Fibroblast of lung (primary cell): ENCODE measurements around the gene ZNF681. TPM values are rescaled to one million over a fixed set of nuclear protein-coding genes. Genes with fewer than 3 reads are reported as not detected.

Experiments
- DNase-seq, 2 donors: peaks; one replicate each; pipeline versions ENCODE4 v3.0.0 to v3.0.0-alpha.2; 2010; ENCODE audit warnings: low read depth in 2 of 2
- H2AFZ ChIP-seq: 2 replicates; pipeline ENCODE4 v1.5.1; 2012; ENCODE audit warnings: low read length, control low read depth, inconsistent platforms
- H3K27ac ChIP-seq: 2 replicates; pipeline ENCODE4 v1.5.1; 2011; ENCODE audit warnings: low read length, control low read depth; ENCODE audit not compliant: insufficient read depth
- H3K27me3 ChIP-seq: 2 replicates; pipeline ENCODE4 v1.5.1; 2011; ENCODE audit warnings: mild to moderate bottlenecking, low read length; ENCODE audit not compliant: control insufficient read depth, insufficient read depth
- H3K36me3 ChIP-seq: 2 replicates; pipeline ENCODE4 v1.5.1; 2011; ENCODE audit warnings: low read length; ENCODE audit not compliant: control insufficient read depth, insufficient read depth
- H3K4me1 ChIP-seq: 2 replicates; pipeline ENCODE4 v1.5.1; 2011; ENCODE audit warnings: low read length; ENCODE audit not compliant: control insufficient read depth, insufficient read depth; ENCODE audit errors: extremely low read depth
- H3K4me2 ChIP-seq: 2 replicates; pipeline ENCODE4 v1.5.1; 2011; ENCODE audit warnings: low read length, control low read depth; ENCODE audit not compliant: insufficient read depth; ENCODE audit errors: extremely low read depth
- H3K4me3 ChIP-seq, 4 experiments: fragments of 200-600 bp in 1 of 4; sonication (generic) in 1 of 4; replicated peaks in 1 of 4; 2 replicates each; pipeline ENCODE4 v1.5.1; 2011 to 2016; ENCODE audit warnings: low read length in 4 of 4, low read depth in 3 of 4, mild to moderate bottlenecking in 3 of 4, control low read depth in 2 of 4, inconsistent platforms in 1 of 4, mixed read lengths in 1 of 4; ENCODE audit not compliant: insufficient read depth in 1 of 4; ENCODE audit errors: control extremely low read depth in 1 of 4
- H3K79me2 ChIP-seq: 2 replicates; pipeline ENCODE4 v1.5.1; 2012; ENCODE audit warnings: mild to moderate bottlenecking, low read length, inconsistent platforms; ENCODE audit not compliant: control insufficient read depth, insufficient read depth
- H3K9ac ChIP-seq: 2 replicates; pipeline ENCODE4 v1.5.1; 2011; ENCODE audit warnings: mild to moderate bottlenecking, low read length, control low read depth; ENCODE audit not compliant: insufficient read depth
- H3K9me3 ChIP-seq: 2 replicates; pipeline ENCODE4 v1.5.1; 2012; ENCODE audit warnings: low read depth, low read length; ENCODE audit not compliant: control insufficient read depth, insufficient read depth
- H4K20me1 ChIP-seq: 2 replicates; pipeline ENCODE4 v1.5.1; 2011; ENCODE audit warnings: low read length; ENCODE audit not compliant: control insufficient read depth, insufficient read depth; ENCODE audit errors: extremely low read depth
- CTCF ChIP-seq, 2 donors: IDR thresholded peaks in 1 of 2; conservative IDR thresholded peaks in 1 of 2; 1 replicate in 1 of 2; 2 replicates in 1 of 2; pipeline ENCODE4 v1.5.1; 2011 to 2012; ENCODE audit warnings: low read length in 2 of 2, control low read depth in 1 of 2, inconsistent platforms in 1 of 2, low read depth in 1 of 2, mild to moderate bottlenecking in 1 of 2
- EZH2 ChIP-seq: IDR thresholded peaks from 2 replicates; pipeline ENCODE4 v1.5.1; 2012; ENCODE audit warnings: low read length, control low read depth, mild to moderate bottlenecking; ENCODE audit errors: missing control alignments
- polyA plus RNA-seq, 2 donors: library from polyadenylated mRNA; depleted of rRNA in 1 of 2; stranded (reverse) in 1 of 2; unstranded in 1 of 2; fragments of >200 nt; gene quantifications; 2 replicates each; pipeline ENCODE4 v1.2.1, GENCODE V29; 2011 to 2012; ENCODE audit warnings: missing spikeins in 1 of 2
- total RNA-seq: library from RNA; depleted of rRNA; stranded (reverse); fragments of >200 nt; gene quantifications from 2 replicates; pipeline ENCODE4 v1.2.1, GENCODE V29; 2014

Gene ZNF681
- total and polyA plus RNA-seq, 2 donors (not counting 1 experiment from before 2014, with no cell fraction given) = 0.43 to 0.66 TPM

GRCh38 chr19:23766951-23767350 is 8.3 kb upstream of the ZNF681 start:
- Histone ChIP-seq H3K4me2 (no peak overlapping the region), H4K20me1 (no peaks in the 10 kb centered on the region), H3K9me3 (no peaks in the 10 kb centered on the region), H3K79me2 (no peaks in the 10 kb centered on the region), H2AFZ (no peak overlapping the region), H3K27me3 (no peaks in the 10 kb centered on the region), H3K36me3 (no peaks in the 10 kb centered on the region), H3K27ac (no peak overlapping the region), H3K4me3 (no peak overlapping the region), H3K4me1 (no peaks in the 10 kb centered on the region), H3K9ac (no peak overlapping the region)
- DNase-seq = no peak
- TF ChIP-seq CTCF (conservative IDR thresholded peaks at IDR 0.05 in 1 of 2, IDR thresholded peaks at IDR 0.05 in 1 of 2; ENCODE audit: low read depth in 1 of 2, low read length in 2 of 2) = no peak
- TF ChIP-seq EZH2 = no peak

GRCh38 chr19:23764781-23765180 is 6.1 kb upstream of the ZNF681 start:
- Histone ChIP-seq H3K36me3 (no peaks in the 10 kb centered on the region), H3K27me3 (no peaks in the 10 kb centered on the region), H3K4me3 (no peak overlapping the region), H4K20me1 (no peaks in the 10 kb centered on the region), H3K4me2 (no peak overlapping the region), H3K79me2 (no peaks in the 10 kb centered on the region), H3K4me1 (no peaks in the 10 kb centered on the region), H3K9ac (no peak overlapping the region), H3K9me3 (no peaks in the 10 kb centered on the region), H2AFZ (no peak overlapping the region), H3K27ac (no peak overlapping the region)
- TF ChIP-seq CTCF (conservative IDR thresholded peaks at IDR 0.05 in 1 of 2, IDR thresholded peaks at IDR 0.05 in 1 of 2; ENCODE audit: low read depth in 1 of 2, low read length in 2 of 2) (no peak), EZH2 (no peak)
- DNase-seq = no peak

GRCh38 chr19:23762884-23763711 is 4.4 kb upstream of the ZNF681 start:
- peak overlapping the region; percentile 8 for H3K9ac ChIP-seq
- no peaks in the 10 kb centered on the region for H3K36me3 ChIP-seq
- DNase-seq = peak; percentile 48 to 70
- H3K9me3 ChIP-seq = no peaks in the 10 kb centered on the region
- no peaks in the 10 kb centered on the region for H3K79me2 ChIP-seq
- peak overlapping the region; percentile 36 to 83 (median 58) for H3K4me3 ChIP-seq
- H4K20me1 ChIP-seq = no peaks in the 10 kb centered on the region
- H2AFZ ChIP-seq = peak overlapping the region; percentile 88
- TF ChIP-seq EZH2 (no peak), CTCF (conservative IDR thresholded peaks at IDR 0.05 in 1 of 2, IDR thresholded peaks at IDR 0.05 in 1 of 2; ENCODE audit: low read depth in 1 of 2, low read length in 2 of 2) (no peak)
- H3K27me3 ChIP-seq = no peaks in the 10 kb centered on the region
- no peaks in the 10 kb centered on the region for H3K4me1 ChIP-seq
- peak overlapping the region; percentile 75 for H3K4me2 ChIP-seq
- no peak overlapping the region for H3K27ac ChIP-seq
